ENCODE measurements around the gene CD3G.
A peak's percentile ranks its signal among the peaks of the same experiment; 100 is the strongest.
"Not testable (repeated sequence)": the region's sequence is repeated elsewhere in the genome, so short reads cannot be mapped to it uniquely, and the experiment has no call there.

Gene CD3G

GRCh38 chr11:118343981-118344515 lies at the start of gene CD3G:
TSS of gene CD3G (plus strand) at chr11:118344344. CDS start at chr11:118344424, 80 bp downstream.
- DNase-seq: peak; percentile 88

DNA sequence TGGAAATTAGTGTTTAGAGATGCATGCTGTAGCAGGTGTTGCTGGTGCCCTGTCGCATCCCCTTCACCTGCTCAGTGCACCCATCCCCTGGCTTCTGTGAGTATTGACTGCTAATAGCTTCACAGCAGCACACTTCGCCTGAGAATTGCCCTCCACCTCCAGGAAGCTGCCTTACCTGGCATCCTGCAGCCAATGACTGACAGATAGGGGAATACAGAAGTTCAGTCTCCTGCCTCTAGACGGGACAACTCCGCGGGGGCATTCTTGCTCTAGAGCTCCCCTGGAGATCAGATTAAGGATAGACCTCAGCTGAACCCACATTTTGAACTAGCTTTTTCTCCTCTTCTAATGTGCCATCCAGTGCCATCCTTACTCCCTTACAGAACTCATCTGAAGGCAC lies 48.9 kb upstream of the CD3G start:
- no peak for DNase-seq

GRCh38 chr11:118295815-118296454 lies 48.2 kb upstream of the CD3G start:
- DNase-seq: peak; percentile 71

DNA sequence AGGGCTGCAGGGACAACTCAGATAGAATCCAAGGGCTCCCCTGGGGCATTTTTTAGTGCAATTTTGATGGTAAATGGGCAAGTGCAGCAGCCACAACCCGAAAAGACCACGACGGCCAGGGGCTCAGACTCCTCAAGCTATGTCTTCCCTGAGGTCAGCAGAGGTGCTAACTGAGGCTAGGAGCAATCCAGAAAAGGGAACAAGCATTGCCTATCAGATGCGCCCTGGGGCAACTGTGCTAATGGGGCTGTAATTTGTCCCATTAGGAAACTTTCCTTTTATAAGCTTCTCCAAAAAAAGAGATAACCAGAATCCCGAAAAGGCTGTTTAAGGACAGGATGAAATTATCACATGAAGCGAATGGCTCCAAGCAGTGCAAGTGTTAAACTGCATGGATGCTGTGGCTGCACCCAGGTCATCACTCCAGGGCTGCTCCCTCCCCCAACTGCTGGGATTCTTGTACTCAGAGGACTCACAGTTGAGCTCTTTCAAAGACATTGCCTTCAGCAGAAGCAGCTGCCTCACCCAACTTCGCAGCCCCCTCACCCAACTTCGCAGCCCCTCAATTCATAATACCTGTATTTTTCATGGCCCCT lies 42.4 kb upstream of the CD3G start:
- DNase-seq: no peak

DNA sequence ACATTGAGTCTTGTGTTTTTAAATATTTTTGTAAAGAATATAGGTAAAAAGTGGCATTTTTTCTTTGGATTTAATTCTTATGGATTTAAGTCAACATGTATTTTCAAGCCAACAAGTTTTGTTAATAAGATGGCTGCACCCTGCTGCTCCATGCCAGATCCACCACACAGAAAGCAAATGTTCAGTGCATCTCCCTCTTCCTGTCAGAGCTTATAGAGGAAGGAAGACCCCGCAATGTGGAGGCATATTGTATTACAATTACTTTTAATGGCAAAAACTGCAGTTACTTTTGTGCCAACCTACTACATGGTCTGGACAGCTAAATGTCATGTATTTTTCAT lies 39.9 kb upstream of the CD3G start:
- no peak for DNase-seq

DNA sequence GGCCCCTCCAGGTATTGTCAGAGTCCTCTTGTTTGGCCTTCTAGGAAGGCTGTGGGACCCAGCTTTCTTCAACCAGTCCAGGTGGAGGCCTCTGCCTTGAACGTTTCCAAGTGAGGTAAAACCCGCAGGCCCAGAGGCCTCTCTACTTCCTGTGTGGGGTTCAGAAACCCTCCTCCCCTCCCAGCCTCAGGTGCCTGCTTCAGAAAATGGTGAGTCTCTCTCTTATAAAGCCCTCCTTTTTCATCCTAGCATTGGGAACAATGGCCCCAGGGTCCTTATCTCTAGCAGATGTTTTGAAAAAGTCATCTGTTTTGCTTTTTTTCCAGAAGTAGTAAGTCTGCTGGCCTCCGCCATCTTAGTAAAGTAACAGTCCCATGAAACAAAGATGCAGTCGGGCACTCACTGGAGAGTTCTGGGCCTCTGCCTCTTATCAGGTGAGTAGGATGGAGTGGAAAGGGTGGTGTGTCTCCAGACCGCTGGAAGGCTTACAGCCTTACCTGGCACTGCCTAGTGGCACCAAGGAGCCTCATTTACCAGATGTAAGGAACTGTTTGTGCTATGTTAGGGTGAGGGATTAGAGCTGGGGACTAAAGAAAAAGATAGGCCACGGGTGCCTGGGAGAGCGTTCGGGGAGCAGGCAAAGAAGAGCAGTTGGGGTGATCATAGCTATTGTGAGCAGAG lies 39.4 kb upstream of the CD3G start, which contains the start of gene CD3E:
Gene CD3E (plus strand): TSS at position 163 of the 681 bp plus-strand sequence. CDS start 223 bp downstream, at position 386.
- DNase-seq: peak; percentile 80

DNA sequence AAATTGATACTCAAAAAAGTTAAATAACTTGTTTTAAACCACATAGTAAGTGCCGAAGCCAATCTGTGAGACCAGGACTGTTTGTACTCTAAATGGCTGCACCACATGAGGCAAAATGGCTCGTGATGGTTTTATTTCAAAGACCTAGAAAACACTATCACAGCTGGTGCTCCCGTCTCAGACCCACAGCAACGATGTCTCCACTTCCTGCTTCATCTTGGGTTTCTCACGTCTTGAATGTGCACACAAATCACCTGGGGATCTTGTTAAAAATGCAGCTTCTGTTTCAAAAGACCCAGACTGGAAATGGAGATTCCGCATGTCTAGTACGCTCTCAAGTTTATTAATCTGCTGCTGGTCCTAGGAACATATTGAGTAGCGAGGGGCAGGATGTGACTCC lies 38.4 kb upstream of the CD3G start:
- DNase-seq: peak; percentile 71

GRCh38 chr11:118306556-118306955 lies 37.6 kb upstream of the CD3G start:
- DNase-seq: peak; percentile 52

- not testable (repeated sequence) for DNase-seq
Measured at GRCh38 chr11:118308995-118309528, 35.1 kb upstream of the CD3G start.

DNA sequence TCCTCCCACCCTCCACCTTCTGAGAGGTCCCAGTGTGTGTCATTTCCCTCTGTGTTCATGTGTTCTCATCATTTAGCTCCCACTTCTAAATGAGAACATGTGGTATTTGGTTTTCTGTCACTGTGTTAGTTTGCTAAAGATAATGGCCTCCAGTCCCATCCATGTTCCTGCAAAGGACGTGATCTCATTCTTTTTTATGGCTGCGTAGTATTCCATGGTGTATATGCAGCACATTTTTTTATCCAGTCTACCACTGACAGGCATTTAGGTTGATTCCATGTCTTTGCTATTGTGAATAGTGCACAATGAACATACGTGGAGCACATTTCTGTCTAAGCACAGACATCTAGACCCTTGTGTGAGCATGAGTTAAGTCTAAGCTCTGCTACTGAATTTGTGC lies 33.9 kb upstream of the CD3G start:
- no peak for DNase-seq

DNA sequence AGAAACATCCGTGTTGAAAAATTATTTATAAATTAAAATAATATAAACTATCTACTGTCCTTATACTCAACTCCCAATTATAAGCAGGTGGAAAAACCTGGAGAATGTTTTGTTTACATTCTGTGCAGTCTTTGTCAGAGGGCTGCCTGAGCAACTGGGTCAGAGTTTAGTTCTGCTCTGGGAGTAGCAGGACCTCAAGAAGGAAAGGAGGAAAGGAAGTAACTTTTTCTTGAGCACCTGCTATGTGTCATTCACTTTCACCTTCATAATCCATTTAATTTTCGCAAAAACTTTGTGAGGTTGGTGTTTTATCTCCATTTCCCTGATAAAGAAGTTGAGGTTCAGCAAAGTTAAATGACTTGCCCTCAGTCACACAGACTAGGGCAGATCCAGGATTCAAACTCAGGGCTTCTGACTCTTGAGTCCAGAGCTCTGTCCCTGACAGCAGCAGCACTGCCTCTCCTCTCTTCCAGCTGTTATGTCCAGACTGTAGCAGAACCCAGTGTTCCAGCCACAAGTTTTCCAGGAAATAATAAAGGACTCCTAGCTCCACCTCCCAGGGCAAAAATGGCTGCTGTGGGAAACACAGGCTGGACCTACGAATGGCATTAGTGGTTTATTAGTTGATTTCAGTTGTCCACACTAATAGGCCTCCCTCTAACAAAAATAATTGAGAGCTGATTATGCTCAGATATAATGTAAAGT lies 33.2 kb upstream of the CD3G start:
- no peak for DNase-seq

DNA sequence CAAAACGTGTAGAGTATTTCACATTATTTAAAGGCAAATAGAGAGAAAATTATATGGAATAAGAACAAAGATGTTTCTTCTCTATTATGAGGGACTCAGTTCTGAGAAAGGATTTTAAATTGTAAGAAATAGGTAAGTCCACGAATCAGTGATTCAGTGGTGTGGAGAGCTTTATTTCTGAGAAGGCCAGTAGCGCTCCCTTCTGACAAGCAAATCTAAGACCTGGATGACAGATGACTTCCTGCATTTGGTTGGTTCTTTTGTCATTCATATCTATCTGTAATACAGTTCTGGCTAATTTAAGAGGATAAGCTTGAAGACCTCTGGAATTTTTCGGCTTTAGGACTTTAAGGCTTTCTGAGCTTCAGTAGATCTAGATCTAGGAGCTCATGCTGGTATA lies 32.6 kb upstream of the CD3G start:
- DNase-seq: no peak

DNA sequence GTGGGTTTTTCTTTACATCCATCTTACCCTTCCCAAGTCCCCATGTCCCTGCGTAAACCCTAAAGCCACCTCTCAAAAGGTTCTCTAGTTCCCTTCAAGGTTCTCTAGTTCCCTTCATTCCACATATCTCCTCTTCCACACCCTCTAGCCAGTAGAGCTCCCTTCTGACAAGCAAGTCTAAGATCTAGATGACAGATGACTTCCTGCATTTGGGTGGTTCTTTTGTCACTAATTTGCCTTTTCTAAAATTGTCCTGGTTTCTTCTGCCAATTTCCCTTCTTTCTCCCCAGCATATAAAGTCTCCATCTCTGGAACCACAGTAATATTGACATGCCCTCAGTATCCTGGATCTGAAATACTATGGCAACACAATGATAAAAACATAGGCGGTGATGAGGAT lies 31.8 kb upstream of the CD3G start:
- no peak for DNase-seq

- DNase-seq: no peak
Measured at GRCh38 chr11:118313242-118313641, 30.9 kb upstream of the CD3G start.

DNA sequence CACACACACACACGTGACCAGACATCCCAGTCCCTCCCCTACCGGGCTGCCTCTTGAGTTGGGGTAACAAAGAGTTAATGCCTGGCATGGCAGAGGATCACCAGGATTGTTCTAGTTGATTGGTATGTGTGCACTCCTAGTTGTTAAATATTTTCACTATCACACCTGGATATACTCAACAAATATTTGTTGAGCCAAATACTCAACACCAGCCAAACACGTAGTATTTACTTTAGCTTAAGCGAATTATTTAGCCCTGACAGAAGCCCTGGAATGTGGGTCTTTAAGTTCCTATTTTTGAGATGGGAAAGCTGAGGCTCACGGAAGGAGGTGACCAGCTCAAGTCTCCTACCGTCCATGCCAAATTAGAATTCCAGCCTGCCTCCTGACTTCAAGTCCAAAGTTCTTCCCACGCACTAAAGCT lies 29.1 kb upstream of the CD3G start:
- DNase-seq: no peak

DNA sequence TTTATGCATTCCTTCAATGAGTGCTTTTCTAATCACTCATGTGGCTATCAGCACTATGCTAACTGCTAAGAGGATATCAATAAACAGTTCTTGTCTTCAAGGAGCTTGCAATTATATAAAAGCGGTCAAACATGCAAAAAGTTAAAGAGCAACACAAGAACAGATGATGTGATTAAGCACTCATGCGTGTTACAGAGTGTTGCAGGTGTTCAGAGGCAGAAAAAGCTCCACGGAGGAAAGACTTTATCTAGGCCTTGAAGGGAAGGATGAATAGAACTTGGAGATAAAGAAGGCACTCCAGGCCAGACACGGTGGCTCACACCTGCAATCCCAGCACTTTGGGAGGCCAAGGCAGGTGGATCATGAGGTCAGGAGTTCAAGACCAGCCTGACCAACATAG lies 26.0 kb upstream of the CD3G start:
- no peak for DNase-seq

DNA sequence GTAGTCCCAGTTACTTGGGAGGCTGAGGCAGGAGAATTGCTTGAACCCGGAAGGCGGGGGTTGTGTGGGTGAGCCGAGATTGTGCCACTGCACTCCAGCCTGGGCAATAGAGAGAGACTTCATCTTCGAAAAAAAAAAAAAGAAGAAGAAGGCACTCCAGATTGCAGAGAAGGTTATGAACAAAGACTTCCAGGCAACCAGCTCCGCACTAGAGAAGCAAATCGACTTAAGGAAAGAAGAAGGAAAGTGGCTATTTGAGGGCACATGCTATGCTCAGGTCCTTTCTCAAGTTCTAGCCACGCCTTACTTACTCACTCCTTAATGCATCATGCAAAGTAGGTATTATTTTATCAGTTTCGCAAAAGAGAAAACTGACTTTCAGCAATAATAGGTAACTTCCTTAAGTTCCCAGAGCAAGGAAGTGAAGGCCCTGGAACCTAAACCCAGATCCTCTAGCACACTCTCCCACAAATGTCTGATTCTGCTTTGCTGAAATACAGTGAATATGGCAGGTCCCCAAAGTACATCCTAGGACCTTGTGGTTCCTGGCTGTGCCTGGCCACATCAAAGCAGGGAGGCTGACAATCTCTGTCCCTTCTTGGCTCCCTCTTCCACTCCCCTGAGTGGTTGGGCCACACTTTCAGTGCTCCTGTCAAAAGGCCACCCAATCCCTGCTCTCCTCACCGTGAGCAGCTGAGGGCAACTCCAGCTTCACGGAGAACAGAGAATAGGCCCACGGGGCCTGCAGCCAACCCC lies 25.4 kb upstream of the CD3G start:
- DNase-seq: no peak

GRCh38 chr11:118319337-118319707 lies 24.8 kb upstream of the CD3G start:
- no peak for DNase-seq

- no peak for DNase-seq
Measured at GRCh38 chr11:118320515-118320914, 23.6 kb upstream of the CD3G start.

GRCh38 chr11:118321386-118322082 lies 22.6 kb upstream of the CD3G start:
- no peak for DNase-seq

GRCh38 chr11:118322721-118323120 lies 21.4 kb upstream of the CD3G start:
- DNase-seq: no peak

DNA sequence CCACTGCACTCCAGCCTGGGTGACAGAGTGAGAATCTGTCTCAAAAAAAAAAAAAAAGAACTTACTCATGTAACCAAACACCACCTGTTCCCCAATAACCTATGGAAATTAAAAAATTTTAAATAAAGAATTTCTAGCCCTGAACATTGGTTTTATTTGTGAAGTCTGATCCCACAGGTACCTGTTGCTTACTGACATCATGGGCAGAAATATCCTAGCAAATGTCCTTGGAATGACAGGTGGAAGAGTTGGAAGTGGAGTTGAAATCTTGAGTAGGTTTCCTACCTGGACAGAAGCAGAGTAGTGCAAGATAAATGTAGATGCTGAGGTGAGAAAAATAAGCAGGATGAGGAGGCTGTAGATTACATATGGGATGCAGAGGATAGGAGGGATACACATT lies 18.9 kb upstream of the CD3G start:
- no peak for DNase-seq
